SK-N-SH treated with all-trans-retinoic acid at 6 μM for 48 hours (cell line): ENCODE data around the gene POGK.

Experiments used
- ATAC-seq: fragments of 200-7000 bp; cut with Tn5 transposase; 3 replicates; pipeline ENCODE4 v1.9.1; 2020; ENCODE audit warnings: mild to moderate bottlenecking, moderate library complexity
- ARNTL ChIP-seq: fragments of 450-650 bp; formaldehyde crosslinking; IDR thresholded peaks from 2 replicates; pipeline ENCODE4 v1.5.0; 2020; ENCODE audit warnings: low read depth, mild to moderate bottlenecking, moderate library complexity, borderline replicate concordance
- BACH2 ChIP-seq: fragments of 250-450 bp; sonication (Bioruptor Pico); IDR thresholded peaks from 2 replicates; pipeline ENCODE4 v1.9.0; 2021; ENCODE audit warnings: mild to moderate bottlenecking, borderline replicate concordance
- CSDC2 ChIP-seq: fragments of 250-450 bp; sonication (Bioruptor Pico); IDR thresholded peaks from 2 replicates; pipeline ENCODE4 v1.5.0; 2020; ENCODE audit warnings: mild to moderate bottlenecking, moderate library complexity
- ESRRG ChIP-seq: fragments of 250-450 bp; sonication (Bioruptor Pico); IDR thresholded peaks from 2 replicates; pipeline ENCODE4 v1.6.1; 2021; ENCODE audit warnings: mild to moderate bottlenecking
- GLIS3 ChIP-seq: fragments of 250-450 bp; sonication (Bioruptor Pico); IDR thresholded peaks from 2 replicates; pipeline ENCODE4 v1.5.0; 2020; ENCODE audit warnings: mild to moderate bottlenecking, moderate library complexity
- ISL1 ChIP-seq: fragments of 250-450 bp; sonication (Bioruptor Pico); IDR thresholded peaks from 2 replicates; pipeline ENCODE4 v2.1.2; 2022; ENCODE audit warnings: mild to moderate bottlenecking, moderate library complexity
- OSR1 ChIP-seq: fragments of 250-450 bp; sonication (Bioruptor Pico); IDR thresholded peaks from 2 replicates; pipeline ENCODE4 v1.8.0; 2022; ENCODE audit warnings: moderate library complexity, mild to moderate bottlenecking, inconsistent platforms
- POU6F1 ChIP-seq: fragments of 250-450 bp; sonication (Bioruptor Pico); IDR thresholded peaks from 2 replicates; pipeline ENCODE4 v1.8.0; 2021; ENCODE audit warnings: low read depth, mild to moderate bottlenecking, moderate library complexity, borderline replicate concordance
- PPARA ChIP-seq: fragments of 250-450 bp; sonication (Bioruptor Pico); IDR thresholded peaks from 2 replicates; pipeline ENCODE4 v1.5.0; 2020; ENCODE audit warnings: mild to moderate bottlenecking, borderline replicate concordance
- RARB ChIP-seq: fragments of 250-450 bp; sonication (Bioruptor Pico); IDR thresholded peaks from 2 replicates; pipeline ENCODE4 v1.8.0; 2021; ENCODE audit warnings: mild to moderate bottlenecking, moderate library complexity
- SNAI2 ChIP-seq: fragments of 250-450 bp; sonication (Bioruptor Pico); IDR thresholded peaks from 2 replicates; pipeline ENCODE4 v1.5.0; 2020; ENCODE audit warnings: mild to moderate bottlenecking, moderate library complexity
- TCF4 ChIP-seq: fragments of 250-450 bp; sonication (Bioruptor Pico); IDR thresholded peaks from 2 replicates; pipeline ENCODE4 v1.8.0; 2021; ENCODE audit warnings: mild to moderate bottlenecking, moderate library complexity, borderline replicate concordance
- TOX ChIP-seq: fragments of 250-450 bp; sonication (Bioruptor Pico); IDR thresholded peaks from 2 replicates; pipeline ENCODE4 v1.8.0; 2021; ENCODE audit warnings: mild to moderate bottlenecking, moderate library complexity, borderline replicate concordance
- ZC3H10 ChIP-seq: fragments of 250-450 bp; sonication (Bioruptor Pico); IDR thresholded peaks from 2 replicates; pipeline ENCODE4 v1.5.1; 2021; ENCODE audit warnings: mild to moderate bottlenecking, moderate library complexity
- ZFP3 ChIP-seq: fragments of 250-450 bp; sonication (Bioruptor Pico); IDR thresholded peaks from 2 replicates; pipeline ENCODE4 v1.5.0; 2020; ENCODE audit warnings: mild to moderate bottlenecking, moderate library complexity
- ZFP30 ChIP-seq: fragments of 450-650 bp; formaldehyde crosslinking; IDR thresholded peaks from 2 replicates; pipeline ENCODE4 v1.5.0; 2022; ENCODE audit warnings: mild to moderate bottlenecking, moderate library complexity
- ZNF565 ChIP-seq: fragments of 450-650 bp; formaldehyde crosslinking; conservative IDR thresholded peaks from 2 replicates; pipeline ENCODE4 v1.5.0; 2020; ENCODE audit warnings: low read depth, mild to moderate bottlenecking, moderate library complexity
- ZNF8 ChIP-seq: fragments of 450-650 bp; formaldehyde crosslinking; IDR thresholded peaks from 2 replicates; pipeline ENCODE4 v1.5.0; 2020; ENCODE audit warnings: mild to moderate bottlenecking, moderate library complexity
- TF ChIP-seq, protein P1 (sequence below): fragments of 250-450 bp; sonication (Bioruptor Pico); IDR thresholded peaks from 2 replicates; pipeline ENCODE4 v1.5.1; 2021; ENCODE audit warnings: mild to moderate bottlenecking, moderate library complexity
- TF ChIP-seq, protein P2 (sequence below): fragments of 250-450 bp; sonication (Bioruptor Pico); IDR thresholded peaks from 2 replicates; pipeline ENCODE4 v1.5.0; 2020; ENCODE audit warnings: mild to moderate bottlenecking, moderate library complexity
- TF ChIP-seq, protein P3 (sequence below): fragments of 250-450 bp; sonication (Bioruptor Pico); IDR thresholded peaks from 2 replicates; pipeline ENCODE4 v1.5.1; 2020; ENCODE audit warnings: low read depth, mild to moderate bottlenecking, moderate library complexity
- TF ChIP-seq, protein P4 (sequence below): fragments of 250-450 bp; sonication (Bioruptor Pico); IDR thresholded peaks from 2 replicates; pipeline ENCODE4 v1.8.0; 2020; ENCODE audit warnings: mild to moderate bottlenecking, moderate library complexity, borderline replicate concordance

The POGK gene

GRCh38 chr1:166844791-166845190 is 5.5 kb downstream of the POGK start:
- ATAC-seq = no peak
- no peak for TF ChIP-seq SNAI2
- TF ChIP-seq PPARA (CRISPR knock-in tag) = no peak
- TF ChIP-seq ZC3H10 (CRISPR knock-in tag) = no peak
- TF ChIP-seq ZNF8 = no peak
- TF ChIP-seq CSDC2 (CRISPR knock-in tag) = no peak
- TF ChIP-seq BACH2 (CRISPR knock-in tag) = no peak
- no peak for TF ChIP-seq POU6F1 (CRISPR knock-in tag)
- no peak for TF ChIP-seq ARNTL
- no peak for TF ChIP-seq ISL1 (CRISPR knock-in tag)
- no peak for TF ChIP-seq ZFP3 (CRISPR knock-in tag)

DNA sequence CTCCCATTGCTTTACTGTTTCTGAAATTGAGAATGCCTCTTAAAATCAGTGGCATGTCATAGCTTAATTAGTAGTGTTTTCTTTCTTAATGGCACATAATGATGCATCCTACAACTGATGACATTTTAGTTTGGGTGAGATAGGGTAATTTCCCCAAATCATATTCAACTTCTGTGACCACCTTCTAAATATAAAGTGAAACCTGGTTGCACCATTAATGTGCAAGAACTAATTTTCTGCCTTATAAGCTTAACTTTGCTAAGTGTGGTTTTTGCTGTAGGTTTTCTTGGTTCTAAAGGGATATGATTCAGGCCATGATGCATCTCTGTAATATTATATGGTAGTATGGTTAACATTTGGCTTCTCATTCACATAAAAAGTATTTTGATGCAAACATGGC is 8.9 kb downstream of the POGK start:
- TF ChIP-seq, protein P1, sequence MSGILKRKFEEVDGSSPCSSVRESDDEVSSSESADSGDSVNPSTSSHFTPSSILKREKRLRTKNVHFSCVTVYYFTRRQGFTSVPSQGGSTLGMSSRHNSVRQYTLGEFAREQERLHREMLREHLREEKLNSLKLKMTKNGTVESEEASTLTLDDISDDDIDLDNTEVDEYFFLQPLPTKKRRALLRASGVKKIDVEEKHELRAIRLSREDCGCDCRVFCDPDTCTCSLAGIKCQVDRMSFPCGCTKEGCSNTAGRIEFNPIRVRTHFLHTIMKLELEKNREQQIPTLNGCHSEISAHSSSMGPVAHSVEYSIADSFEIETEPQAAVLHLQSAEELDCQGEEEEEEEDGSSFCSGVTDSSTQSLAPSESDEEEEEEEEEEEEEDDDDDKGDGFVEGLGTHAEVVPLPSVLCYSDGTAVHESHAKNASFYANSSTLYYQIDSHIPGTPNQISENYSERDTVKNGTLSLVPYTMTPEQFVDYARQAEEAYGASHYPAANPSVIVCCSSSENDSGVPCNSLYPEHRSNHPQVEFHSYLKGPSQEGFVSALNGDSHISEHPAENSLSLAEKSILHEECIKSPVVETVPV (CRISPR knock-in tag) = no peak
- no peak for TF ChIP-seq ZFP3 (CRISPR knock-in tag)
- TF ChIP-seq OSR1 = no peak
- no peak for TF ChIP-seq TCF4 (CRISPR knock-in tag)
- TF ChIP-seq, protein P2, sequence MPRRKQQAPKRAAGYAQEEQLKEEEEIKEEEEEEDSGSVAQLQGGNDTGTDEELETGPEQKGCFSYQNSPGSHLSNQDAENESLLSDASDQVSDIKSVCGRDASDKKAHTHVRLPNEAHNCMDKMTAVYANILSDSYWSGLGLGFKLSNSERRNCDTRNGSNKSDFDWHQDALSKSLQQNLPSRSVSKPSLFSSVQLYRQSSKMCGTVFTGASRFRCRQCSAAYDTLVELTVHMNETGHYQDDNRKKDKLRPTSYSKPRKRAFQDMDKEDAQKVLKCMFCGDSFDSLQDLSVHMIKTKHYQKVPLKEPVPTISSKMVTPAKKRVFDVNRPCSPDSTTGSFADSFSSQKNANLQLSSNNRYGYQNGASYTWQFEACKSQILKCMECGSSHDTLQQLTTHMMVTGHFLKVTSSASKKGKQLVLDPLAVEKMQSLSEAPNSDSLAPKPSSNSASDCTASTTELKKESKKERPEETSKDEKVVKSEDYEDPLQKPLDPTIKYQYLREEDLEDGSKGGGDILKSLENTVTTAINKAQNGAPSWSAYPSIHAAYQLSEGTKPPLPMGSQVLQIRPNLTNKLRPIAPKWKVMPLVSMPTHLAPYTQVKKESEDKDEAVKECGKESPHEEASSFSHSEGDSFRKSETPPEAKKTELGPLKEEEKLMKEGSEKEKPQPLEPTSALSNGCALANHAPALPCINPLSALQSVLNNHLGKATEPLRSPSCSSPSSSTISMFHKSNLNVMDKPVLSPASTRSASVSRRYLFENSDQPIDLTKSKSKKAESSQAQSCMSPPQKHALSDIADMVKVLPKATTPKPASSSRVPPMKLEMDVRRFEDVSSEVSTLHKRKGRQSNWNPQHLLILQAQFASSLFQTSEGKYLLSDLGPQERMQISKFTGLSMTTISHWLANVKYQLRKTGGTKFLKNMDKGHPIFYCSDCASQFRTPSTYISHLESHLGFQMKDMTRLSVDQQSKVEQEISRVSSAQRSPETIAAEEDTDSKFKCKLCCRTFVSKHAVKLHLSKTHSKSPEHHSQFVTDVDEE (CRISPR knock-in tag) = no peak
- no peak for TF ChIP-seq TOX (CRISPR knock-in tag)
- TF ChIP-seq, protein P3, sequence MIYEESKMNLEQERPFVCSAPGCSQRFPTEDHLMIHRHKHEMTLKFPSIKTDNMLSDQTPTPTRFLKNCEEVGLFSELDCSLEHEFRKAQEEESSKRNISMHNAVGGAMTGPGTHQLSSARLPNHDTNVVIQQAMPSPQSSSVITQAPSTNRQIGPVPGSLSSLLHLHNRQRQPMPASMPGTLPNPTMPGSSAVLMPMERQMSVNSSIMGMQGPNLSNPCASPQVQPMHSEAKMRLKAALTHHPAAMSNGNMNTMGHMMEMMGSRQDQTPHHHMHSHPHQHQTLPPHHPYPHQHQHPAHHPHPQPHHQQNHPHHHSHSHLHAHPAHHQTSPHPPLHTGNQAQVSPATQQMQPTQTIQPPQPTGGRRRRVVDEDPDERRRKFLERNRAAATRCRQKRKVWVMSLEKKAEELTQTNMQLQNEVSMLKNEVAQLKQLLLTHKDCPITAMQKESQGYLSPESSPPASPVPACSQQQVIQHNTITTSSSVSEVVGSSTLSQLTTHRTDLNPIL = no peak
- no peak for TF ChIP-seq RARB (CRISPR knock-in tag)
- TF ChIP-seq ARNTL = no peak
- TF ChIP-seq ZC3H10 (CRISPR knock-in tag) = no peak
- TF ChIP-seq POU6F1 (CRISPR knock-in tag) = no peak
- no peak for TF ChIP-seq ZNF565 (CRISPR knock-in tag)
- TF ChIP-seq BACH2 (CRISPR knock-in tag) = no peak
- TF ChIP-seq CSDC2 (CRISPR knock-in tag) = no peak
- no peak for TF ChIP-seq ZNF8
- TF ChIP-seq ISL1 (CRISPR knock-in tag) = no peak
- TF ChIP-seq SNAI2 = no peak
- no peak for TF ChIP-seq ESRRG (CRISPR knock-in tag)
- no peak for TF ChIP-seq GLIS3
- no peak for ATAC-seq

- TF ChIP-seq ZNF565 (CRISPR knock-in tag) (no peak), RARB (CRISPR knock-in tag) (no peak), ZFP30 (CRISPR knock-in tag) (no peak), PPARA (CRISPR knock-in tag) (no peak), ZNF8 (no peak), ZFP3 (CRISPR knock-in tag) (no peak), BACH2 (CRISPR knock-in tag) (no peak), ZC3H10 (CRISPR knock-in tag) (no peak), ESRRG (CRISPR knock-in tag) (no peak), ISL1 (CRISPR knock-in tag) (no peak), OSR1 (no peak)
- TF ChIP-seq, protein P4, sequence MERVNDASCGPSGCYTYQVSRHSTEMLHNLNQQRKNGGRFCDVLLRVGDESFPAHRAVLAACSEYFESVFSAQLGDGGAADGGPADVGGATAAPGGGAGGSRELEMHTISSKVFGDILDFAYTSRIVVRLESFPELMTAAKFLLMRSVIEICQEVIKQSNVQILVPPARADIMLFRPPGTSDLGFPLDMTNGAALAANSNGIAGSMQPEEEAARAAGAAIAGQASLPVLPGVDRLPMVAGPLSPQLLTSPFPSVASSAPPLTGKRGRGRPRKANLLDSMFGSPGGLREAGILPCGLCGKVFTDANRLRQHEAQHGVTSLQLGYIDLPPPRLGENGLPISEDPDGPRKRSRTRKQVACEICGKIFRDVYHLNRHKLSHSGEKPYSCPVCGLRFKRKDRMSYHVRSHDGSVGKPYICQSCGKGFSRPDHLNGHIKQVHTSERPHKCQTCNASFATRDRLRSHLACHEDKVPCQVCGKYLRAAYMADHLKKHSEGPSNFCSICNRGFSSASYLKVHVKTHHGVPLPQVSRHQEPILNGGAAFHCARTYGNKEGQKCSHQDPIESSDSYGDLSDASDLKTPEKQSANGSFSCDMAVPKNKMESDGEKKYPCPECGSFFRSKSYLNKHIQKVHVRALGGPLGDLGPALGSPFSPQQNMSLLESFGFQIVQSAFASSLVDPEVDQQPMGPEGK (CRISPR knock-in tag) = no peak
- no peak for ATAC-seq
Observed at GRCh38 chr1:166849135-166849534, 9.9 kb downstream of the POGK start.
